OCI-LY3 (cell line): Measurements from ENCODE around the gene CHST8.

ENCODE experiments used
- H2AFZ ChIP-seq: fragments of 200-600, 300-600 bp; shearing (Covaris generic); 2 replicates; pipeline ENCODE4 v1.6.0; 2014; ENCODE audit warnings: antibody characterized with exemption, low read depth, low read length
- H3K27ac ChIP-seq: fragments of 200-600, 300-600 bp; sonication (generic); 2 replicates; pipeline ENCODE4 v1.5.1; 2014; ENCODE audit warnings: mild to moderate bottlenecking, low read length, moderate library complexity, mixed read lengths
- H3K27me3 ChIP-seq: fragments of 200-600, 300-600 bp; sonication (generic); 2 replicates; pipeline ENCODE4 v1.6.1; 2014; ENCODE audit warnings: low read depth, low read length, mixed read lengths
- H3K36me3 ChIP-seq: fragments of 200-600, 300-600 bp; sonication (generic); replicated peaks from 2 replicates; pipeline ENCODE3; 2014; ENCODE audit warnings: low read depth, low read length, mixed read lengths
- H3K4me1 ChIP-seq: fragments of 300-600, 200-600 bp; sonication (generic); 2 replicates; pipeline ENCODE4 v1.6.1; 2014; ENCODE audit warnings: low read length, mixed read lengths
- H3K4me2 ChIP-seq: fragments of 200-600, 300-600 bp; sonication (generic); 2 replicates; pipeline ENCODE4 v1.6.1; 2014; ENCODE audit warnings: low read length, mixed read lengths
- H3K4me3 ChIP-seq: fragments of 300-600, 200-600 bp; sonication (generic); 2 replicates; pipeline ENCODE4 v1.5.1; 2014; ENCODE audit warnings: antibody characterized with exemption, mild to moderate bottlenecking, low read length, moderate library complexity
- H3K79me2 ChIP-seq: fragments of 300-600, 200-600 bp; shearing (Covaris generic); 2 replicates; pipeline ENCODE4 v1.6.1; 2014; ENCODE audit warnings: mild to moderate bottlenecking, low read length, mixed read lengths
- H3K9ac ChIP-seq: fragments of 300-600, 200-600 bp; shearing (Covaris generic); 2 replicates; pipeline ENCODE4 v1.6.0; 2014; ENCODE audit warnings: mild to moderate bottlenecking, low read length, moderate library complexity
- H3K9me3 ChIP-seq: fragments of 200-600, 300-600 bp; shearing (Covaris generic); 2 replicates; pipeline ENCODE4 v1.6.1; 2014; ENCODE audit warnings: low read length, mixed read lengths; ENCODE audit not compliant: insufficient read depth
- H4K20me1 ChIP-seq: fragments of 200-600, 300-600 bp; sonication (generic); 2 replicates; pipeline ENCODE4 v1.6.1; 2016; ENCODE audit warnings: low read length, mixed read lengths; ENCODE audit not compliant: insufficient read depth
- CTCF ChIP-seq: fragments of 200-600, 300-600 bp; sonication (generic); IDR thresholded peaks from 2 replicates; pipeline ENCODE4 v1.5.1; 2014; ENCODE audit warnings: antibody characterized with exemption, low read length, low read depth
- EZH2phosphoT487 ChIP-seq: fragments of 200-600 bp; shearing (Covaris generic); IDR thresholded peaks from 2 replicates; pipeline ENCODE4 v1.6.1; 2018; ENCODE audit warnings: antibody characterized with exemption, mixed run types, low read depth

Gene CHST8

GRCh38 chr19:33649627-33650305 is 28.0 kb downstream of the CHST8 start:
- no peak overlapping the region for H3K4me3 ChIP-seq

GRCh38 chr19:33653684-33654083 is 31.9 kb downstream of the CHST8 start:
- no peaks in the 10 kb centered on the region for H3K79me2 ChIP-seq
- H3K4me3 ChIP-seq = no peak overlapping the region
- no peaks in the 10 kb centered on the region for H3K9me3 ChIP-seq
- H3K36me3 ChIP-seq = no peaks in the 10 kb centered on the region
- H3K27me3 ChIP-seq = peaks cover 10% of the 10 kb centered on the region; the same call in 1 of the 2 replicates
- H3K9ac ChIP-seq = no peak overlapping the region
- no peak overlapping the region for H3K4me2 ChIP-seq
- H3K27ac ChIP-seq = no peak overlapping the region
- TF ChIP-seq CTCF = no peak
- no peak for TF ChIP-seq EZH2phosphoT487
- H2AFZ ChIP-seq = no peak overlapping the region
- no peaks in the 10 kb centered on the region for H4K20me1 ChIP-seq
- no peaks in the 10 kb centered on the region for H3K4me1 ChIP-seq

More at GRCh38 chr19:33649627-33650305, 28.0 kb downstream of the CHST8 start:
- Histone ChIP-seq H3K4me1 (no peaks in the 10 kb centered on the region), H3K27ac (no peak overlapping the region), H3K27me3 (peaks cover 10% of the 10 kb centered on the region; the same call in 1 of the 2 replicates), H3K79me2 (no peaks in the 10 kb centered on the region), H4K20me1 (no peaks in the 10 kb centered on the region), H3K36me3 (no peaks in the 10 kb centered on the region), H3K9me3 (no peaks in the 10 kb centered on the region), H3K4me2 (no peak overlapping the region), H2AFZ (no peak overlapping the region), H3K9ac (no peak overlapping the region)
- no peak for TF ChIP-seq CTCF
- TF ChIP-seq EZH2phosphoT487 = no peak

GRCh38 chr19:33654840-33655508 is 33.2 kb downstream of the CHST8 start:
- Histone ChIP-seq H3K9ac (no peak overlapping the region), H3K4me2 (no peak overlapping the region), H3K9me3 (no peaks in the 10 kb centered on the region), H3K4me1 (no peaks in the 10 kb centered on the region), H3K36me3 (no peaks in the 10 kb centered on the region), H3K4me3 (no peak overlapping the region), H2AFZ (no peak overlapping the region), H3K27me3 (peaks cover 10% of the 10 kb centered on the region; the same call in 1 of the 2 replicates), H3K27ac (no peak overlapping the region), H4K20me1 (no peaks in the 10 kb centered on the region), H3K79me2 (no peaks in the 10 kb centered on the region)
- TF ChIP-seq CTCF (no peak), EZH2phosphoT487 (no peak)

- H4K20me1 ChIP-seq = no peaks in the 10 kb centered on the region
- H2AFZ ChIP-seq = no peak overlapping the region
- H3K9ac ChIP-seq = no peak overlapping the region
- H3K4me3 ChIP-seq = no peak overlapping the region
- no peaks in the 10 kb centered on the region for H3K36me3 ChIP-seq
- H3K79me2 ChIP-seq = no peaks in the 10 kb centered on the region
- no peak overlapping the region for H3K27ac ChIP-seq
- H3K27me3 ChIP-seq = no peaks in the 10 kb centered on the region
- no peak overlapping the region for H3K4me2 ChIP-seq
- TF ChIP-seq CTCF = no peak
- no peak for TF ChIP-seq EZH2phosphoT487
- no peaks in the 10 kb centered on the region for H3K4me1 ChIP-seq
- H3K9me3 ChIP-seq = no peaks in the 10 kb centered on the region
Observed at GRCh38 chr19:33659835-33660234, 38.1 kb downstream of the CHST8 start.
